ENCODE data around the gene METAP1. TPM values are rescaled to one million over a fixed set of nuclear protein-coding genes. Genes with fewer than 3 reads are reported as not detected.

The METAP1 gene
- polyA plus RNA-seq (2013, experiment 1 of 4) = 72.1 TPM
- 68.8 TPM for polyA plus RNA-seq (2013, experiment 2 of 4)
- 54.7 TPM for polyA plus RNA-seq (2013, experiment 3 of 4)
- polyA plus RNA-seq (2013, experiment 4 of 4) = 60.5 TPM

GRCh38 chr4:98995183-98996055 is at the start of gene METAP1:
METAP1 (plus strand) TSS chr4:98995721; CDS start chr4:98995754, 33 bp downstream.
- Histone ChIP-seq H3K9me3 (ENCODE audit: control insufficient read depth, low read length) (no peaks in the 10 kb centered on the region), H3K36me3 (ENCODE audit: control insufficient read depth, insufficient read depth, low read length) (no peaks in the 10 kb centered on the region), H3K4me1 (ENCODE audit: control insufficient read depth, insufficient read depth, low read length) (no peaks in the 10 kb centered on the region), H3K4me3 (ENCODE audit: insufficient read depth, low read depth, low read length) (peak within 1 kb of the TSS; percentile 83), H3K27ac (ENCODE audit: insufficient read depth, low read depth, low read length, poor library complexity, severe bottlenecking) (peak within 1 kb of the TSS; percentile 86), H3K27me3 (ENCODE audit: control insufficient read depth, insufficient read depth, low read length, poor library complexity, severe bottlenecking) (no peaks in the 10 kb centered on the region)
- 0% methylated on average over 87 to 93 of the region's 94 CpGs for WGBS, 2 experiments

DNA sequence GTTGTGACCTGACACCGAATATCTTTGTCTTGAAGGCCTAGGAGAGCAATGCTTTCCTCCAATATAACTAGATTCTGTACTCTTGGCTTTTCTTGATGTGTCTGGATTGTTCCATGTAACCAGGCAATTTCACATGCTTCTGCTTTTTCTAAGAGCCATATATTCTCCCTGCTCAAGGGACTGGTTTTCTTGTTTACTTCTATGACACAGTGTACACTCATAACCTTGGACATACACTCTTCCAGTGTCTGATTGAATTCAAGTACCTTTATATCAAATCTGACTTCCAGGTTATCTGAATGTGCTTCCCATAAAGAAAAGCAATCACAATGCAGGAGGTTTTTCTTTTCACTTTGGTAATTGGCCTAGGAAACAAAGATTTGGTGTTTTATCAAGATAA is 49.2 kb upstream of the METAP1 start:
- Histone ChIP-seq H3K27me3 (ENCODE audit: control insufficient read depth, insufficient read depth, low read length, poor library complexity, severe bottlenecking) (no peaks in the 10 kb centered on the region), H3K36me3 (ENCODE audit: control insufficient read depth, insufficient read depth, low read length) (no peaks in the 10 kb centered on the region), H3K9me3 (ENCODE audit: control insufficient read depth, low read length) (no peaks in the 10 kb centered on the region), H3K4me3 (ENCODE audit: insufficient read depth, low read depth, low read length) (no peak overlapping the region), H3K4me1 (ENCODE audit: control insufficient read depth, insufficient read depth, low read length) (no peaks in the 10 kb centered on the region), H3K27ac (ENCODE audit: insufficient read depth, low read depth, low read length, poor library complexity, severe bottlenecking) (no peak overlapping the region)
- 75 to 93% methylated on average over 1 of the region's 1 CpG for WGBS, 2 experiments

DNA sequence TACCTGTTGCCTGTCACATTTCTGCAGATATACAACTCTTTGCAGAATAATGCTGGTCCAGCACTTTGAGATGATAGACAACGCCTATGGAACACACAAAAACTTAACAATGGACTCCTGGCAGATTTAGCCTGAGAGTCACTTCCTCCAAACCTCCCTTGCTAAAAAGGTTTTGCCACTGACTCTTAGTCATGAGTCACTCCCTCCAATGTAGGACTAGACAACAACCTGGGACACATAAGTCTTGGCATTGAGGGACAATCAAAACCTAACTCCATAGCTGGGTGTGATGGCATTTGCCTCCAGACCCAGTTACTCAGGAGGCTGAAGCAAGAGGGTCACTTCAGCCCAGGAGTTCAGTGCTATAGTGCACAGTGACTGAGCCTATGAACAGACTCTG is 44.6 kb upstream of the METAP1 start:
- H3K27ac ChIP-seq (ENCODE audit: insufficient read depth, low read depth, low read length, poor library complexity, severe bottlenecking) = no peak overlapping the region
- H3K4me3 ChIP-seq (ENCODE audit: insufficient read depth, low read depth, low read length) = no peak overlapping the region
- no peaks in the 10 kb centered on the region for H3K4me1 ChIP-seq (ENCODE audit: control insufficient read depth, insufficient read depth, low read length)
- H3K36me3 ChIP-seq (ENCODE audit: control insufficient read depth, insufficient read depth, low read length) = no peaks in the 10 kb centered on the region
- no peaks in the 10 kb centered on the region for H3K27me3 ChIP-seq (ENCODE audit: control insufficient read depth, insufficient read depth, low read length, poor library complexity, severe bottlenecking)
- WGBS, 2 experiments = 95 to 97% methylated on average over 1 of the region's 1 CpG
- H3K9me3 ChIP-seq (ENCODE audit: control insufficient read depth, low read length) = no peaks in the 10 kb centered on the region

GRCh38 chr4:98951710-98952109 is 43.8 kb upstream of the METAP1 start:
- no peak overlapping the region for H3K27ac ChIP-seq (ENCODE audit: insufficient read depth, low read depth, low read length, poor library complexity, severe bottlenecking)
- H3K36me3 ChIP-seq (ENCODE audit: control insufficient read depth, insufficient read depth, low read length) = no peaks in the 10 kb centered on the region
- 97% methylated on average over 3 of the region's 3 CpGs for WGBS, 2 experiments
- no peaks in the 10 kb centered on the region for H3K9me3 ChIP-seq (ENCODE audit: control insufficient read depth, low read length)
- H3K27me3 ChIP-seq (ENCODE audit: control insufficient read depth, insufficient read depth, low read length, poor library complexity, severe bottlenecking) = no peaks in the 10 kb centered on the region
- H3K4me1 ChIP-seq (ENCODE audit: control insufficient read depth, insufficient read depth, low read length) = no peaks in the 10 kb centered on the region
- no peak overlapping the region for H3K4me3 ChIP-seq (ENCODE audit: insufficient read depth, low read depth, low read length)

- H3K9me3 ChIP-seq (ENCODE audit: control insufficient read depth, low read length) = no peaks in the 10 kb centered on the region
- 78 to 85% methylated on average over 3 to 6 of the region's 6 CpGs for WGBS, 2 experiments
- H3K36me3 ChIP-seq (ENCODE audit: control insufficient read depth, insufficient read depth, low read length) = no peaks in the 10 kb centered on the region
- no peak overlapping the region for H3K27ac ChIP-seq (ENCODE audit: insufficient read depth, low read depth, low read length, poor library complexity, severe bottlenecking)
- H3K4me1 ChIP-seq (ENCODE audit: control insufficient read depth, insufficient read depth, low read length) = no peaks in the 10 kb centered on the region
- H3K27me3 ChIP-seq (ENCODE audit: control insufficient read depth, insufficient read depth, low read length, poor library complexity, severe bottlenecking) = no peaks in the 10 kb centered on the region
- H3K4me3 ChIP-seq (ENCODE audit: insufficient read depth, low read depth, low read length) = no peak overlapping the region
These were observed 40.3 kb upstream of the METAP1 start for GRCh38 chr4:98955229-98955628.

DNA sequence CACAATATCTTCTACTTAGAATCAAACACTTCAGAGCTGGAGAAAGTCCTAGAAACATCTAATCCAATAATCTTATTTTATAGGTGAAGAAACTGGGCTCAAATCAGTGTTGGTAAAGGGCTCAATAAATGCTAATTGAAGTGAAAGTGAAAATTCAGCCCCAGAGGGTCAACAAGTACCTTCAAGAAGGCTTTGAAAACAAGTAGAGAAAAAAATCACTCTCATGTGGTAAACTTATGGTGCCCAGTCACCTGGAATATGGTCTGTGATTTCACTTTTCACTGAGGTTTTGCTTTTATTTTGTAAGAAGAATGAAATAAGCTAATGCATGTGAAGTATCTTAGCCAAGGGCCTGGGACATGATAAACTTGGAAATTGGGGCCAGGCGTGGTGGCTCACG is 37.5 kb upstream of the METAP1 start:
- no peaks in the 10 kb centered on the region for H3K36me3 ChIP-seq (ENCODE audit: control insufficient read depth, insufficient read depth, low read length)
- H3K9me3 ChIP-seq (ENCODE audit: control insufficient read depth, low read length) = no peaks in the 10 kb centered on the region
- H3K4me3 ChIP-seq (ENCODE audit: insufficient read depth, low read depth, low read length) = no peak overlapping the region
- WGBS, 2 experiments = 95 to 96% methylated on average over 2 of the region's 2 CpGs
- H3K27ac ChIP-seq (ENCODE audit: insufficient read depth, low read depth, low read length, poor library complexity, severe bottlenecking) = no peak overlapping the region
- H3K4me1 ChIP-seq (ENCODE audit: control insufficient read depth, insufficient read depth, low read length) = no peaks in the 10 kb centered on the region
- no peaks in the 10 kb centered on the region for H3K27me3 ChIP-seq (ENCODE audit: control insufficient read depth, insufficient read depth, low read length, poor library complexity, severe bottlenecking)

- no peak overlapping the region for H3K27ac ChIP-seq (ENCODE audit: insufficient read depth, low read depth, low read length, poor library complexity, severe bottlenecking)
- H3K4me3 ChIP-seq (ENCODE audit: insufficient read depth, low read depth, low read length) = no peak overlapping the region
- no peaks in the 10 kb centered on the region for H3K4me1 ChIP-seq (ENCODE audit: control insufficient read depth, insufficient read depth, low read length)
- no peaks in the 10 kb centered on the region for H3K27me3 ChIP-seq (ENCODE audit: control insufficient read depth, insufficient read depth, low read length, poor library complexity, severe bottlenecking)
- no peaks in the 10 kb centered on the region for H3K36me3 ChIP-seq (ENCODE audit: control insufficient read depth, insufficient read depth, low read length)
- no peaks in the 10 kb centered on the region for H3K9me3 ChIP-seq (ENCODE audit: control insufficient read depth, low read length)
- WGBS, 2 experiments = 92 to 93% methylated on average over 2 of the region's 2 CpGs
These were observed 36.1 kb upstream of the METAP1 start for GRCh38 chr4:98959411-98959810.

DNA sequence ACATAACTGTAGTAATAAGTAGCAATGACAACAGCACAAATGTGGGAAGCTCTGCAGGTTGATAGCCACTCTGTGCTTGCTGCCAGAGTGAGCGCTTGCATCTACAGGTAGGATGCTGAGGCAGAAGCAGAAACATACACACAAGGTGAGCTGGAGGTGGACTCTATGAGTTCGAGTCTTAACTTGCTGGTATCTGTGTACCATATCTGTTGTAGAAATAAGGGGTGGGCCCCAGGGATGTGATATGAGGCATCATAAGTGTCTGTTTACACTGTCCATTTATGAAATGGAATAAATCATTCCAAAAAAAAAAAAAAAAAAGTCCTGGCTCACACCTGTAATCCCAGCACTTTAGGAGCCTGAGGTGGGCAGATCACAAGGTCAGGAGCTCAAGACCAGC is 33.8 kb upstream of the METAP1 start:
- Histone ChIP-seq H3K27ac (ENCODE audit: insufficient read depth, low read depth, low read length, poor library complexity, severe bottlenecking) (no peak overlapping the region), H3K36me3 (ENCODE audit: control insufficient read depth, insufficient read depth, low read length) (no peaks in the 10 kb centered on the region), H3K27me3 (ENCODE audit: control insufficient read depth, insufficient read depth, low read length, poor library complexity, severe bottlenecking) (no peaks in the 10 kb centered on the region), H3K9me3 (ENCODE audit: control insufficient read depth, low read length) (no peaks in the 10 kb centered on the region), H3K4me1 (ENCODE audit: control insufficient read depth, insufficient read depth, low read length) (no peaks in the 10 kb centered on the region), H3K4me3 (ENCODE audit: insufficient read depth, low read depth, low read length) (no peak overlapping the region)
- 92 to 95% methylated on average over 2 of the region's 2 CpGs for WGBS, 2 experiments

DNA sequence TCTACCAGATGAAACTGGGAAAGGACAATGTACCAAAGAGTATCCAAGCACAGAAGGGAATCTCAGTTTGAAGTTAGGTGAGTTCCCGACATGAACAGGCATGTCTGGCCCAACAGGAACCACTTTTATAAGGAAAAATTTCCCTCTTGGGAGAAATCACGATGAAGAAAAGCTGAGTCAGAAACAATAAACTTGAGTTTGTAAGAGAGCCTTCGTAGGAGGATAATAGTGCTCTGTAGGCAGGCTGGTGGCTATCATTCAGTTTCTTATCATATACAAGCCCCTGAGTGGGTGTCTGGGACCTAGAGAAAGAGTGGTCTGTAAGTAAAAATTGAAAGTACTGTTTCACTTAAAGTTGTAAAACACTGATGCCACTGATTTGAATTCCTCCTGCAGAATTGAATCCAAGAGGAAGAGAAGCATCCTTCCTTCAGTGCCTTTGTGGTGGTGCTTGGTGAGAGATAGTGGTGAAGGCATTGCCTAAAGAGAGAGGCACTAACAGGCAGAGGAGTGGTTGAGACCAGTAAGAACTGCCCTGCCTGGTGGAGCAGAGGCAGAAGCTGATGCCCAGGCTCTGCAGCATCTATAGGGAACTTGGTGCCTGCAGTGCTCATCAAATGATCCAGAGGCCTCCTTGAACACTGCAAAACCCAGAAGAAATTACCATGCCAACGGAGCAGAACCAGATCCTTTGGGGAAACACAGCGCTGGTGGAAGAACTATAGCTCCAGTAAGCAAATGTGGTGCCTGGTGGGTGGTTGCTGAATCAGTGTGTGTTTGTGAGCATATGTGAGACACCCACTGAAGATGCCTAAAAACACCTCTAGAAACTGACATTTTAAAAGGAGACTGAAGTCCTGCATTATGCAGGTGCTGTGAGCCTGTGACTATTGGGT is 31.7 kb upstream of the METAP1 start:
- no peaks in the 10 kb centered on the region for H3K27me3 ChIP-seq (ENCODE audit: control insufficient read depth, insufficient read depth, low read length, poor library complexity, severe bottlenecking)
- H3K4me3 ChIP-seq (ENCODE audit: insufficient read depth, low read depth, low read length) = no peak overlapping the region
- 90 to 92% methylated on average over 5 of the region's 5 CpGs for WGBS, 2 experiments
- H3K9me3 ChIP-seq (ENCODE audit: control insufficient read depth, low read length) = no peaks in the 10 kb centered on the region
- no peaks in the 10 kb centered on the region for H3K4me1 ChIP-seq (ENCODE audit: control insufficient read depth, insufficient read depth, low read length)
- no peak overlapping the region for H3K27ac ChIP-seq (ENCODE audit: insufficient read depth, low read depth, low read length, poor library complexity, severe bottlenecking)
- H3K36me3 ChIP-seq (ENCODE audit: control insufficient read depth, insufficient read depth, low read length) = no peaks in the 10 kb centered on the region

DNA sequence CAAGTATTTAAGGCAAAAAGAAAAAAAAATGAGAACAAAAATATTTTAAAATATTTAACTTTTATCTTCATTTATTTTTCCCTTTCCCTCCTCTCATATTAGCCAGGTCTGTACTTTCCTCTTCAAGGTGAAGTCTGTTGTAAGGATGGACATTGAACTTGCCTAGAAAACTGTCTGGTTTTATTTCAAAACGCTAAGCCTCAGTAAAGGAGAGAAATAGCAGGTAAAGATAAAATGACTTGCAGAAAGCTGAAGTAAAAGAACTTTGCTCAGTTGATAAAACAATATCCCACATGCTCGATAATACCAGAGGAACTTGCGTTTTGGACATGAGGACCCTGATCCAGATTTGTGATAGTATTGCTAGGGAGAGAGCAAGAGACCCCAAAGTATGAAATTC is 28.6 kb upstream of the METAP1 start:
- WGBS, 2 experiments = 95 to 98% methylated on average over 3 of the region's 3 CpGs
- Histone ChIP-seq H3K36me3 (ENCODE audit: control insufficient read depth, insufficient read depth, low read length) (no peaks in the 10 kb centered on the region), H3K4me3 (ENCODE audit: insufficient read depth, low read depth, low read length) (no peak overlapping the region), H3K27me3 (ENCODE audit: control insufficient read depth, insufficient read depth, low read length, poor library complexity, severe bottlenecking) (no peaks in the 10 kb centered on the region), H3K9me3 (ENCODE audit: control insufficient read depth, low read length) (no peaks in the 10 kb centered on the region), H3K27ac (ENCODE audit: insufficient read depth, low read depth, low read length, poor library complexity, severe bottlenecking) (no peak overlapping the region), H3K4me1 (ENCODE audit: control insufficient read depth, insufficient read depth, low read length) (peaks cover 5% of the 10 kb centered on the region)
